ENCODE results near the gene CYTH4.

CYTH4 gene

DNA sequence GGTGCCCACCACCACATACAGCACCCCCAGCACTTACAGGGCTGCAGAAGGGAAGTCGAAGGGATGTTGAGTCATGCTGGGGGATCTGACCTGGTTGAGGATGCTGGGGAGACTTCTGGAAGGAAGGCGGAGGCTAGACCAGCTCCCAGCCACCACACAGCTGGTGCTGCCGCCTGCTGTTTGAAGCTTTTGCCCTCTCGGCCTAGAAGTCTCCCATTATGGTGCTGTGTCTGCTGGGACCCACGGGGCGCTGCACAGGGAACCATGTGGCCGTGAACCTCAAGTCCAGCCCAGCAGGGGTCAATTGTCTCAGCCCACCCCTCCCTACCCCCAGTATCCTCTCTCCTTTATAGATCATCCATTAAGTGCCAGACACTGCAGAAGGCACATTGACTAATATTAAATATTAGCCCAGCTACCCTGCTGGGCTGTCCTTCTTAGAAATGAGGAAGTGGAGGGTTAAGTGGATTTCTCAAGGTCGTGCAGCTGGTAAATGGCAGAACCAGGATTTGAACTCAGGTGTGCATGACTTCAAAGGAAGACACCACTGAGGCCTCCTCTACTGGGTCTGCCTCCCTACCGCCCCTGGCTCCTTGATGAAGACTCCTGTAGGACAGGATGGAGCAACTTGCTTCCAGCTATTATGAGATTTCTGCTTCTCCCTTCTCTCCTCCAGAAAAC lies 49.7 kb downstream of the CYTH4 start:
- DNase-seq = no peak

DNA sequence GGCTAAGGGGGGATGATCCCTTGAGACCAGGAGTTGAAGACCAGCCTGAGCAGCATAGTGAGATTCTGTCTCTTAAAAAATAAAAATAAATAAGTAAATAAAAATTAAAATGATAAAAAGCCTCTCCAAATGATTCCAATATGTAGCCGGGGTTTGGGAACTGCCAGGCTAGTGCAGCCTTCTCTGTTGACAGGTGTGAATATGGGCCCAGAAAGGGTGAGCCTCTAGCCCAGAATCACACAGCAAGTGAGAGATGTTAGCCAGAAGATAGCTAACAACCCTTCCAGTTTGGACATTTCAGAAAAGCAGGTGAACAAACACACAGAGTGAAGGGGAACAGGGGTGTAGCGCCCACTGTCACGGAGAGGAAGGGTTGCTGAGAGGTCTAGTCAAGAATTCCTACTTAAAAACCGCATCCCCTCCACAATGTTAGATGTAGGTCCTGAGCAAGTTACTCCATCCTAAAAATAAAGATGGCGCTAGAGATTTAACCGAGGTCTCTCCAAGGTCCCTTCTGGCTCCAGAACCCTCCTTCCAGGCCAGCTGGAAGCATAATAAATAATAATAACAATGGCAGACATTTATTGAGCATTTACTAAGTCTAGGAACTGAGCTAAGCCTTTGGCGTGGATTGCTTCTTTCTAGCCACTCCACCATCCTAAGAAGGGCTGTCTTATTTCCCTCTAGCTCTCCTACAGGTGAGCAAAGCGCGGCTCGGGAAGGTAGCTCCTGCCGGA lies 51.6 kb downstream of the CYTH4 start:
- DNase-seq = no peak

DNA sequence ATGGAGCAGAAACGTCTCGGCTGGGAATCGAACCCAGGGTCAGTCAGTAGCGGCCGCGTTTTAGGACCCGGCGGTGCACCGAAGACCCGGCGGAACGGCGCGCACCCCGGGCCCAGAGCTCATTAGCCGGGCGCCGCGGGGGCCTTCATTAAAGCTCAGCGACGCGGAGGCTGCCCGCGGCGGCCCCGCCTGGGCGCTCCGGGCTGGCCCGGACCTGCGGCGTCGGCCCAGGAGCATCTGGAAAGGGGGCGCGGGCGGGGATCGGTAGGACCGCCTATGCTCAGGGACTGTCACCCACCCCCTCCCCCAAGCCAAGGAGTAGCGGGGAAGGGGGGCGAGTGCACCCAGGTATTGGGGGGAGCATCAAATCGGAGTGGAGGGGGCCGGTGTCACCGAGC lies 52.2 kb downstream of the CYTH4 start:
- no peak for DNase-seq

DNA sequence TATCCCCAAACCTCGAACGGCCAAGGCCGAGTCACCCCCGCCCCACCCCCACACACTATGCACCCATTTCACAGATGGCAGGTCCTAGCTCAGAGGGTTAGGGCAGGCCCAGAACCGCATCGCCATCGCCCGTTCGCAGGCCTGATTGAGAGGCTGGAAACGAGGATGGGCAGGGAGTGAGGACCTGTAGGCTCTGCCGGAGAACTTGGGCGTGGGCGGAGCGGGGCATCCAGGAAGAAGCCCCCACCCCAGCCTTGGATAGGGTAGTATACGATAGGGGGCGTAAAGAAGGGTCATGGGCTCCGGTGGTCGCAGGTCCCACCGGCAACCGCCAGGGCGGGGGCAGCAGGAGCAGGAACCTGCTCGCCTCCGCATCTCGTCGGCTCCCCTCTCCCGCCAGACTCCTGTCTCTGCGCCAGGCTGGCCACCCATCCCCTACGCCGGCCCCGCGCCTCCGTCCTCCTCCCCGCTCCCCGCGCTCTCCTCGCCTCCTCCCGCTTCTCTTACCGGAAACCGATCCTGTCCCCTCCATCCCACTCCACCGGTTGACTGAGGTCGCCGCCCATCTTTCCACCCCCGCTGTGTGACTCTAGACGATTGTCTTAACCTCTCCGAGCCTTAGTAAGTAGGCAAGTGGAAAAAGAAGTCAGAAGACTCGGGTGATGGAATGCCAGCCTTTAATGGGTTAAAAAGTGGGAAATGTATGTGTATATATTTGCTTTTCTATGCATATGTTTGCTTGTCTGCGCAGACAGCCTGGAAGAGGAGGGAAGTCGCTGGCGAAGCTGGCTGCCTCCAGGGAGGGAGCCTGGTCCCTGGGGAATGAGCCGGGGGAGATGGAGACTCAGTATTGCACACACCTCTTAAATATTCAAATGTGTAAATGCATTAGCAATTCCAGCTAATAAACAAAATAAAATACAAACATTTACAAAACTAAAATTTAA lies 52.8 kb downstream of the CYTH4 start:
- DNase-seq = no peak

DNA sequence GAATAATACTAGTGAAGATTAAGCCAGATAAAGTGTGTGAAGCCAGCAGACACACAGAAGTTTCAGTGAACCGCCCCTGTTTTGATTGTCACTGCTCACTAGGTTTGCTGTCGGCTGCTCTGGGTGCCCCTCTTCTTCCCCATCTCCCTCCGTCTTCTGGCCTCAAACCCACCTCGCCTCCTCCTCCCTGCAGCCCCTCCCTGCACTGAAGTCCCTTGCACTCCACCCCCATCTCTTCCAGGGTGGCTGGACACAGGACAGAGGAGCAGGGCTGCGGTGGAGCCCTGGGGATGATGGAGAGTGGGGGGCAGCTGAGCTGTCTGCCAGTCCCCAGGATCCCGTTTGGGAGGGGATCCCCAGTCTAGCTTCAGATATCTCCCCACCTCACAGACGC lies 53.5 kb downstream of the CYTH4 start:
- DNase-seq = no peak

DNA sequence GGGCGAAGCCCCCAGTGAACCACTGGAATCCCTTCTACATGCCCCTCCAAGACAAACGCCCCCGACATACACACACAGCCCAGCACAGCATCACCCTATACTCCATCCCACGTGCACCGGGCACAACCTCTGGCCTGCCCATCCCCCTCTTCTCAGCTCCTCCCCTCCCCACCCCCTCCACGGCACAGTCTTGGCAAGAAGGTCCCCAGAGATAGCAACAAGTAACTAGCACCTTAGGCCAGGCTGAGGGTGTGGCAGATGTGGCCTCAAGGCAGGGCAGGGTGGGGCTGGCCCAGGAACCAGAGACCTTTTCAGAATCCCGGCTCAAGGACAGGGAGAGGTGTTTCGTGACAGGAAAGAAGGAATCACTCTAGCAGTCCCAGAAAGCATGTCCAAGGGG lies 54.3 kb downstream of the CYTH4 start:
- no peak for DNase-seq

DNA sequence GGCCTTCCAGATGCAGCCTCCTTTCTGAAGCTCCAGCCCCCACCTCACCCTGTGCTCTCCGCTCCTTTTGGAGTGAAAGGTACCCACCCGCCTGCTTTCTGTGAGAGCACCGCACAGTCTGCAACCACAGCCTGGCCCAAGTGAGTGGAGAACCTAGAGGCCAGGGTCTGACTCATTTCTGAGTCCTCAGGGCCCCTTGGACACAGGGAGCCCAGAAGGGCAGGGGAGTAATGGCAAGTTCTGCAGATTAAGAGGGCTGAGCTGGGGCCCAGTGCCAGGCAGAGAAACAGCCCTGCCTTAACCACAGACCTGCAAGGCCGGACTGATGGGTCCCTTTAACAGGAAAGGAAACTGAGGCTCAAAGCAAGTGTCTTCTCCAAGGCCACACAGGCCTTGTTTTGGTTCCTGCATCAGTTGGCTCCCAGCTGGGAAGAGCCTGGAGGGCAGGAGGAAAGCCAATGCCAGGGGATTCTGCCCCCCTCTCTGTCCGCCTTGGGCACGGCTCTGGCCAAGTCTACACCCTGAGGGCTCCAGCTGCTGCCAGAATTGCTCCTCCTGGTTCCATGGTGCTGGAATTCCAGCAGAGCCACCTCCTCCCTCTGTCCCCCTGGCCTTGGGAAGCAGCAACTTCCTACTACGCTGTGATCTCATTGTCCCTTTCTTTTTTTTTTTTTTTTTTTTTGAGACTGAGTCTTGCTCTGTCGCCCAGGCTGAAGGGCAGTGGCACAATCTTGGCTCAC lies 55.1 kb downstream of the CYTH4 start:
- DNase-seq = no peak

DNA sequence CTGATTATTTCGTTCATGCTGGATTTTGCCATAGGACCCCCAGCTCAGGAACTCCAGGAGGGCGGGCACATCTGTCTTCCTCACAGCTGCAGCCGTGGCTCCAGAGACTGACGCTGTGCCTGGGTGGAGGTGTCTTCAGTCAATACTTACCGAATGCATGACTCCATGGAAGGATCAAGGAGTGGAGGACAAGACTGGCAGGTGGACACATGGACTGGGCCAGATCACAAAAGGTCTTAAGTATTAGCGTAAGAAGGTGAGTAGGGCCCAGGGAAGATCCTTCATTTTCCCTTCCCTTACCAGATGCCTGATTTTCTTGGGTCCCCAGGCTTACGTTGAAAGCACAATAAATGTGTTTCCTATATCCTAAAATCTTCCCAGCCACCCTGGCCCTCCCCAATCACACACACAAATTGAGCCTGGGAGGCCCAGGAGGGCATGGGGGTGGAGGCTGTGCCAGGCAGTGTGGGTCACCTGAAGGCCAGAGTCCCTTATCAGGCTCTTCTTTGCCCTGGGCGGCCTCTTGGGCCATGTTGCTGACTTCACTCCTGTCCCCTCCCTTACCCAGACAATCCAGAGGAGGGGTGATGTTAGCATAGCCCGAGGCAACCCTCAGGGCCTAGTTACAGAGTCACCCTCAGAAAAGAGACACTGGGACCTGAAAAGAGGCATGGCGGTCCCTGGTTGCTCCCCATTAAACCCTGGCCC lies 56.4 kb downstream of the CYTH4 start:
- no peak for DNase-seq

DNA sequence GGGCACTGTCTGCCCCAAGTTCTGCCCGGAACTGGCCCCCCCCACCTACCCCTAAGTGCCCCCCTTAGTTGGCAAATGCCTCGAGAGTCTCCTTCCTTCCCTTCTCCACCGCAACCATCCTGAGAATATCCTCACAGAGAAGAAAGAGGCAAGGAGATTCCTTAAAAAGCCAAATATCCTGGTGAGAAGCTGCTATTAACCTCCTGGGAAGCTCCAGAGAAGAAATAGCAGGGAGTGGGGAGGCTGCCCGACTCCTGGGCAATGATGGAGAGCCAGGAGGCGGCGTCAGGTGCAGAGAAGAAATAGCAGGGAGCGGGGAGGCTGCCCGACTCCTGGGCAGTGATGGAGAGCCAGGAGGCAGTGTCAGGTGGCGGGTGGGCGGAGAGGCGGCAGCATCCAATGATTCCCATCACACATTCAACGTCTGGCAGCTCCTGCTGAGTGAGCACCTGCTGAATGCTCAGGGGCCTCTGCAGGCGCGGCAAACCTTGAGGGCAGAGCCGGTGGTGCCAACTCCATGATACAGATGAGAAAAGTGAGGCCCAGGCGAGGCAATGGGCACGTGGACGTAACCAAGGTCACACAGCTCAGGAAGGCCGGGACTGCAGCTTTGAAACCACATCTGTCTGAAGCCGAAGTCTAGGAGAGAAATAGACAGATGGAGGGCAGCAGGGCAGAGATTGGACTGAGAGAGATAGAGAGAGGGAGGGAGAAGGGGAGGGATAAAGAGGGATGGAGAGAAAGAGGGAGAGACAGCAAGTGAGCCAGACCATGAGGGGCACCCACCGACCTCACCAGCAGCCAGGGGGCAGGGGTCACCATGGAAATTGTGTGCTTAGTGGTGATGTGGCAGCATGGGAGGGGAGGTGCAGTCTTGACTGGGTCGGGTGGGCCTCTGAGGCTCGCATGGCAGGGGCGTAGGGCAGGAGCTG lies 58.3 kb downstream of the CYTH4 start:
- DNase-seq = no peak

DNA sequence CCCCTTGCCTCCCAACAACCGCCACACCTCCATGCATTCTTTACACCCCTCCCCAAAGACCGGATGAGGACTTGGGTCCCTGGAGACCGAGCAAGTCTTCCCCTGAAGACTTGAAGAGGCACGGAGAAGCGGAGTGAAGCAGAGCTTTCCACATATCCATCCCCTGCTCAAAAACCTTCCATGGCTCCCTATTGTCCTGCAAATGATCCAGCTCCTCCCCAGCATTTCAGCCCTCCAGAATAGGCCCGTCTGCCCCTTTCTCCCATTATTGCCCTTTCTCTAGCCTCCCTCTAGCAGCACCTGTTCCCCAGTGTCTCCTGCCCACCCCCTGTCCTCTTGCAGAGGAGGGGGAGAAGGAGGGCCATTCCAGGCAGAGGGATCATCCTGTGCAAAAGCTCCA lies 59.8 kb downstream of the CYTH4 start:
- DNase-seq = no peak

DNA sequence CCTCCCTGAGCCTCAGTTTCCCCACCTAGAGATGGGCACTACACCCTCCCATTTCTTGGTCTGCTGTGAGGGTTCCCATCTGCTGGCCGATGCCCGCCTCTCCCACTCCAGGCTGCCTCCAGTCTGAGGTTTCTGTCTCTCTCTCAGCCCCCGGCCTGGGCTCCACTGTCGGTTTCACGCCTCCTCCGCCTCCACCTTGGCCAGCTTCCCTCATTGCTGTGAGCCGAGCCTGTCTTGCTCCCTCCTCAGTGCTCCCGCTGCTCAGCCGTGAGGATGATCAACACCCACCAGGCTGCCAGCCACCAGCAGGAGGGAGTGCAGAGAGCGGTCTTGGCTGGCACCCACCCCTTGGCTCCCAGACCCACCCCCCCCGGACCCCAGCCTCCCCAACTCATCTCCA lies 61.0 kb downstream of the CYTH4 start:
- no peak for DNase-seq

DNA sequence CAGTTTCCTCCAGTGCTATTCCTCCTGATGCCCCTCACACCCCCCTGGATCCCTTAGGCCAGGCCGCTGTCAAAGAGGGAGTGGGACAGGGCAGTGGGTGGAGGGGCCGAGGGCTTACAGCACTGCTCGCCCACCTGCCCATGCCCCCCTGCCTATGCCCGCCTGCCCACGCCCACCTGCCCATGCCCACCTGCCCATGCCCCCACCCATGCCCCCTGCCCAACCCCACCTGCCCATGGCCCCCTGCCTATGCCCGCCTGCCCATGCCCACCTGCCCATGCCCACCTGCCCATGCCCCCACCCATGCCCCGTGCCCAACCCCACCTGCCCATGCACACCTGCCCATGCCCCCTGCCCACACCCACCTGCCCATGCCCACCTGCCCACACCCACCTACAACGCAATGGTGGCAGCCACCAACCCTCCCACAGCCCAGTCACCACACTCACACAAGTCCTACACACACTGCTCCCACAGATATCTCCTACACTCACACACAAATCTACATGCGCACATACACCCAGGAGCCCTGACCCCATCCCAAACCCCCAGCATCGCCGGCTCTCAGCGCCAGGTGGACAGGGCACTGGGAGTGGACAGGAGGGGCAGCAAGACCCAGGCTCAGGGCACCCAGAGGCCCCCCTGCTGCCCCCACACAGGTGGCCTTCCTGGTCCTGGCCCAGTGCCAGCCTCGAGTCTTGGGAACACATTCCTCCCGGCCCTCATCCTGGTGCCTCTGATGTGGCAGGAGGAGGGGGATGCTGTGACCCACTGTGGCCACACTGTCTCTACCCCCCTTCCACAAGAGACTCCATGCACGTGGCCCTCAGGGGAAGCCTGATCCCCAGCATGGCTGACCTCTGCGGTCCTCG lies 61.8 kb downstream of the CYTH4 start:
- no peak for DNase-seq

DNA sequence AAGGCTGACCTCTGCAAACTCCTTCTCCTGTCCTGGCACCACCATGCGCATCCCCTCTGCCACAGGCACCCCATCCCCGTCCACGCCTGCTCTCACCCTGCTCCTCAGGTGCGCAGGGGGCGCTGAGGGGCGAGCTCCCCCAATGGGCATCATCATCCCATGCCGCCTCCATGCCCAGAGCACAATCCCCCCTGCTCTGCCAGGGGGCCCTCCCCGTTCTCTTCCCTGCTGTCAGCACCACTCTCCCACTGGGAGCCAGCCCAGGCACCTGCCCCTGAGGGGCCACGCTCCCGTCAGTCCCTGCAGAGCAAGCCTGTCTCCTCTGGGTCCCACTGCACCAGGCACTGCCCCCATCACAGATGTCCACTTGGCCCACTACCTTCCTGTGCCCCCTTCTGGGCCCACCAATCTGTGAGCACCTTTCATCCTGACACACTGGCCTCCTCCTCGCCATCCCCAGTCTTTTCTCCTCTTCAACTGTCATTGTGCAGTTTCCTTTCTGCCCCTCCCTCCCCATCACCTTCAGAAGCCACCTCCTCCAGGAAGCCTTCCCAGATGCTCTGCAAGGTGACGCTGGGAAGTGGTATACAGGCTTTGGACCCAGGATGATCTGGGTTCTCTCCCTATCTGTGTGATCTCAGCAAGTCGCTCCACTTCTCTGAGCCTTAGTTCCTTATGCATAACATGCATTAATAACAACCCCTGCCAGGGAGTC lies 62.6 kb downstream of the CYTH4 start:
- DNase-seq = no peak

DNA sequence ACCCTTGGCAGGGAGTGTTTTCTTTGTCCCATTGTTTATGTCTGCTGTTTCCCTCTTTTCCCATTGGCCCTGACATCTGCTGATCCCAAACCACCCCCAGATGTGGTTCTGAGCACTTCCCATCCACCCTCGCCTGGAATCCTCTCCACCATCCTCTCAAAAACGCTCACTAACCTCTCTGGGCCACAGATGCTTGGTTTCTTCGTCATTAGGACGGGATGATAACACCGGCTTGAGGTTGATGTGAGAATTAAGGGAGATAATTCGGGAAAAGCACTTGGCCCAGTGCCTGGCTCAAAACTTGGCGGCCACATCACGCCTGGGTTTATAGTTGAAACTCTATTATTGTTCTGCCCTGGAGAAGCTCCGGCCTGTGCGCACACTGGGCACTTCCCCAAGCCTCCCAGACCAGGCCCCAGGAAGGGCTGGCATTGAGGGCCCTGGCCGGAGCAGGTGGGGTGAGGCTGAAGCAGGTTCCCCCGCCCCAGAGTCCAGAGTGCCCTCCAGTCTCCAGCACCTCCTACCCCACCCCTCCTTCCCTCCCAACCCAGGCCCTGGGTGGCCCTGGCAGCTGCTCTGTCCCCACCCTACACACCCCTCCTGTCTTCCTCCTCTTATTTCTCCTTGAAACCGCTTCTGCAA lies 63.7 kb downstream of the CYTH4 start:
- DNase-seq = no peak

DNA sequence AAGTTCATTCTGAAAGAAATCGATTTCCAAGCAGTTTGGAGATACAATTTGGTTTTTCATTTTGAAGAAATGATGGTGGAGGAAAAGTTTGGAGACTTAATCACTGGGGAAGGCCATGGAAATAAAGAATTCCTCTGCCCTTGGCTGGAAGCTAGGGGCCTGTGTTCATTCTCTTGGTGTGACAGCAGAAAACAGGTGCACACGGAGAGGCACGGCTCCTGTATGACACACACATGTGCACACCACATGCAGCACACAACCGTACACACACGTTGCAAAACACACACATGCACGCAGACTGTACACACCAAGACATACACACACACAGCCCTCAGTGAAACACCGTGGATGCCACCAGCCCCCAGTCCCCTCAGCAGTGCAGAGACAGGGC lies 64.2 kb downstream of the CYTH4 start:
- DNase-seq = no peak

DNA sequence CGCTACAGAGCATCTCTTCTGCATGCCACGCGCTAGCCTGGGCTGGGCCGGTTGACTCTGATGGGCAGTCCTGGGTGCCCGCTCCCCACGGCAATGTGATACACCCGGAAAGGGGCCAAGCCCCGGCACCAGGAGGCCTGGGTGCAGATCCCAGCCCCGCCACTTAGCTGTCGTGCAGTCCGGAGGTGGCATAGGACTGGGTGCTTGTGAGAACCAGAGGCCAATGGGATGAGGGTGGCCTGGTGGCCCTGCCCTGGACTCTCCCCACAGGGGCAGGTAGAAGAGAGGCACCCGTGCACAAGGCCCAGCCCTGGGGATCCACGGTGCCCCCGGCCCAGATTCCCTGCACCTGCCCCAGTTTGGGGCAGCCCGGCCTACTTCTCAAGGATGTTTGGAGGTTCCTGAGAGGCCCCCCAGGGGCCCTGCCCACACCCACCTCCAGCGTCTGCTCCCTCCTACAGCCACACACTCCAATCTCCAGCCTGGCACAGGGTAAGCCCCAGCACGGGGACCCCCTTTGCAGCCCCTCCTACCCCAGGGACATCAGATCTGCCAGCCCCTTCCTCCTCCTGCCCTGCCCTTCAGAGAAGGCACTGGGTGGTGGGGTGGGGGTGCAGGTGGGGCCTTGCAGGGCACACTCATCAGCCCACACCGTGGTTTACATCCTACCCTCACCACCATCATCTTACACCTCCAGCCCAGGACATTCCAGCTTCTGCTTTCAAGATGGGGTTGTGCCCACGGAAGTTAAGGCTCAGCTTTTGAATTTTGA lies 66.9 kb downstream of the CYTH4 start:
- no peak for DNase-seq

DNA sequence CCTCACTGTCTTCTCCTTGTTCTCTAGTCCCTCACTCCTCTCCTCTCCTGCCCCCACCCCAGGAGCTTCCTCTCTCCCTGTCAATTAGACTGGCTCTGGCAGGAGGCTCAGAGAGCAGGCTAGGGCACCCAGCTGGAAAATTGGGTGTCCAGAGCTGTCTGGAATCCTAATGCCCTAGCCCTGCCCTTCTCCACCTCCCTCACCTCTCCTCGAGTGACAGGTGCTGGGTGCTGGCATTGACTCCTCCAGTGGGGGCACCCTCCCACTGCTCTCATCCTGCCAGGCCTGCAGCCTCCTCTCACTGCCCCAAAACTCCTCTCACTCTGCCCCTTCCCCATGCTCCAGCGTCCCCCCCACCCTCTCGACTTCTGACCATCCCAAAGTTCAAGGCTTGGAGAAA lies 68.9 kb downstream of the CYTH4 start:
- DNase-seq = no peak

DNA sequence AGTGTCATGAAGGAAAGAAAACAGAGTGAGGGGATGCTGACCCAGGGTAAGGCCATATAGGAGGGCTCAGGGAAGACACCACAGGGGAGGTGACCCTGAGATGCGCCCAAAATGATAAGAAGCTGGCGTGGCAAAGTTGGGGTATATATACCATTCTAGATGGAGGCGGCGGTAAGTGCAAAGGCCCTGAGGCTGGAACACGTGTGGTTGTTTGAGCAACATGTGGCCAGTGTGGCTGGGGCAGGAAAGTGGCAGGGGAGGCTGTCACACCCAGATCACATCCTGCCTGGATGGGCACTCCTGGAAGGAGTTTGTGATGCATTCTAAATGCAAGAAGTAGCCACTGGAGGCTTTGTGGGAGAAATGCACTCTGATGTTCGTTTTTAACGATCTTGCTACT lies 70.2 kb downstream of the CYTH4 start:
- DNase-seq = no peak

Data from NCI-H446 (cell line).